HepG2 (cell line): ENCODE measurements around the gene TRAIP.

Source experiments
- ATF1 ChIP-seq: IDR thresholded peaks from 2 replicates; pipeline ENCODE4 v1.6.1; 2016; ENCODE audit warnings: mild to moderate bottlenecking, control low read depth
- BRCA1 ChIP-seq: sonication (generic); formaldehyde crosslinking; IDR thresholded peaks from 2 replicates; pipeline ENCODE4 v1.4.0; 2020; ENCODE audit warnings: missing genetic modification reagents
- FOXP1 ChIP-seq, 2 experiments: fragments of 450-650 bp in 1 of 2; IDR thresholded peaks; 2 replicates each; pipeline ENCODE4 v1.6.1; 2017 to 2018; ENCODE audit warnings: antibody characterized with exemption in 1 of 2
- KLF16 ChIP-seq, 2 experiments: sonication (generic) in 1 of 2; formaldehyde crosslinking in 1 of 2; IDR thresholded peaks; 2 replicates each; pipeline versions ENCODE4 v1.6.1 to v1.8.0; 2016 to 2023; ENCODE audit warnings: missing genetic modification reagents in 2 of 2, missing compliant biosample characterization in 1 of 2
- POLR2A ChIP-seq, 2 experiments: IDR thresholded peaks; 2 replicates each; pipeline ENCODE4 v1.6.1; 2011; ENCODE audit warnings: low read depth in 2 of 2, low read length in 2 of 2, mild to moderate bottlenecking in 1 of 2, moderate library complexity in 1 of 2; ENCODE audit not compliant: insufficient read depth in 1 of 2
- RBM39 ChIP-seq: fragments of 200-400 bp; formaldehyde crosslinking; IDR thresholded peaks from one replicate; pipeline ENCODE4 v1.6.1; 2018; ENCODE audit warnings: antibody characterized with exemption, mild to moderate bottlenecking, low read depth, low read length; ENCODE audit not compliant: poor library complexity, severe bottlenecking
- SCMH1 ChIP-seq: sonication (generic); formaldehyde crosslinking; IDR thresholded peaks from 2 replicates; pipeline ENCODE4 v1.9.0; 2021; ENCODE audit warnings: missing genetic modification reagents, mild to moderate bottlenecking, borderline replicate concordance
- SPEN ChIP-seq: sonication (generic); formaldehyde crosslinking; IDR thresholded peaks from 2 replicates; pipeline ENCODE4 v1.5.1; 2020; ENCODE audit warnings: low read depth, mild to moderate bottlenecking, missing genetic modification reagents
- ZNF501 ChIP-seq: sonication (generic); formaldehyde crosslinking; IDR thresholded peaks from 2 replicates; pipeline ENCODE4 v1.5.1; 2020; ENCODE audit warnings: mild to moderate bottlenecking, moderate library complexity, missing genetic modification reagents
- ZNF567 ChIP-seq: sonication (generic); formaldehyde crosslinking; IDR thresholded peaks from 2 replicates; pipeline ENCODE4 v1.8.1; 2023; ENCODE audit warnings: mild to moderate bottlenecking, missing genetic modification reagents, borderline replicate concordance
- ZNF790 ChIP-seq: sonication (generic); formaldehyde crosslinking; IDR thresholded peaks from 2 replicates; pipeline ENCODE4 v1.8.0; 2022; ENCODE audit warnings: missing genetic modification reagents, mild to moderate bottlenecking, borderline replicate concordance
- TF ChIP-seq, protein P1 (sequence below): sonication (generic); formaldehyde crosslinking; IDR thresholded peaks from 2 replicates; pipeline ENCODE4 v1.5.0; 2020; ENCODE audit warnings: mild to moderate bottlenecking, missing genetic modification reagents, moderate library complexity
- TF ChIP-seq, protein P2 (sequence below): sonication (generic); formaldehyde crosslinking; IDR thresholded peaks from 2 replicates; pipeline ENCODE4 v1.4.0; 2020; ENCODE audit warnings: missing genetic modification reagents

DNA sequence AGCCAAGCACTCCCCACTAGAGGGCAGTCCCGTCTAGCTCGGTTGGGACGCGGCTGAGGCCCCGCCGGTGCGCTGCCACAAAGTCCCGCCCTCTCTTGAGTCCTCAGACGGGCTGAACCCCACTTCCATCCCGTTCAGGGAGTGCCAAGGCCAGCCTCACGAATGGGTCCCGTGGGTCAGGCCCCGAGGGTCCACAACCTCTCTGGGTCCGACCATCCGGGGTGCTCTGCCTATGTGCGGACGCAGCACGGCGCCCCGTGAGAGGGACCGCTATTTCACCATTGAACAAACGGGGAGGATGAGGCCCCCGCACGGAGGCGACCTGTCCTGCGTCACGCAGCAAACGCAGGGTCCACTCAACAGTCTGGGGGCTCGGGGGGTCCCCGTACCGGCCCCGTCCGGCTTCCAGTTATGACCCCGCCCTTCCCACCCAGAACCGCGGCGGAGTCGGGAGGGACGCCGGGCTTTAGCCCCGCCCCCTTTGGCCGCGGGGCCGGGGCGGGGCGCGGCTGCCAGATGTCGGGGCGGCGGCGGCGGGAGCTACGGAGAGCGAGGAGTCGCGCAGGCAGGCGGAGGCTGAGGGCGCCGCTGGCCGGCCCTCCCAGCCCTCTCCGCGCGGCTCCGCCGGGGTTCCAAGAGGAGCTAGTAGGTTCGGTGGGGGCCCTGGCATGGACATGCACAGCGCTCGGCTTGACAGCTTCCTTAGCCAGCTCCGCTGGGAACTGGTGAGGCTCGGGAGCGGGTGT lies 53.5 kb downstream of the TRAIP start, which contains the start of gene INKA1:
- TF ChIP-seq ATF1 (CRISPR knock-in tag): no peak
- TF ChIP-seq RBM39: no peak
- TF ChIP-seq FOXP1 (IDR thresholded peaks at IDR 0.05): no peak
- no peak for TF ChIP-seq FOXP1 (CRISPR knock-in tag; IDR thresholded peaks at IDR 0.05)
- no peak for TF ChIP-seq KLF16 (CRISPR knock-in tag; IDR thresholded peaks at IDR 0.05)
- TF ChIP-seq SCMH1 (CRISPR knock-in tag): no peak
- TF ChIP-seq POLR2A (IDR thresholded peaks at IDR 0.05; ENCODE audit: insufficient read depth in 1 of 2, low read depth in 2 of 2, low read length in 2 of 2): no peak
- peak; percentile 39; the same call in 1 of the 2 replicates for TF ChIP-seq ZNF567 (CRISPR knock-in tag)
- TF ChIP-seq ZNF790 (CRISPR knock-in tag): no peak
- TF ChIP-seq ZNF501 (CRISPR knock-in tag): peak; percentile 82
- TF ChIP-seq, protein P1, sequence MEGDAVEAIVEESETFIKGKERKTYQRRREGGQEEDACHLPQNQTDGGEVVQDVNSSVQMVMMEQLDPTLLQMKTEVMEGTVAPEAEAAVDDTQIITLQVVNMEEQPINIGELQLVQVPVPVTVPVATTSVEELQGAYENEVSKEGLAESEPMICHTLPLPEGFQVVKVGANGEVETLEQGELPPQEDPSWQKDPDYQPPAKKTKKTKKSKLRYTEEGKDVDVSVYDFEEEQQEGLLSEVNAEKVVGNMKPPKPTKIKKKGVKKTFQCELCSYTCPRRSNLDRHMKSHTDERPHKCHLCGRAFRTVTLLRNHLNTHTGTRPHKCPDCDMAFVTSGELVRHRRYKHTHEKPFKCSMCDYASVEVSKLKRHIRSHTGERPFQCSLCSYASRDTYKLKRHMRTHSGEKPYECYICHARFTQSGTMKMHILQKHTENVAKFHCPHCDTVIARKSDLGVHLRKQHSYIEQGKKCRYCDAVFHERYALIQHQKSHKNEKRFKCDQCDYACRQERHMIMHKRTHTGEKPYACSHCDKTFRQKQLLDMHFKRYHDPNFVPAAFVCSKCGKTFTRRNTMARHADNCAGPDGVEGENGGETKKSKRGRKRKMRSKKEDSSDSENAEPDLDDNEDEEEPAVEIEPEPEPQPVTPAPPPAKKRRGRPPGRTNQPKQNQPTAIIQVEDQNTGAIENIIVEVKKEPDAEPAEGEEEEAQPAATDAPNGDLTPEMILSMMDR (CRISPR knock-in tag): peak; percentile 100
- TF ChIP-seq, protein P2, sequence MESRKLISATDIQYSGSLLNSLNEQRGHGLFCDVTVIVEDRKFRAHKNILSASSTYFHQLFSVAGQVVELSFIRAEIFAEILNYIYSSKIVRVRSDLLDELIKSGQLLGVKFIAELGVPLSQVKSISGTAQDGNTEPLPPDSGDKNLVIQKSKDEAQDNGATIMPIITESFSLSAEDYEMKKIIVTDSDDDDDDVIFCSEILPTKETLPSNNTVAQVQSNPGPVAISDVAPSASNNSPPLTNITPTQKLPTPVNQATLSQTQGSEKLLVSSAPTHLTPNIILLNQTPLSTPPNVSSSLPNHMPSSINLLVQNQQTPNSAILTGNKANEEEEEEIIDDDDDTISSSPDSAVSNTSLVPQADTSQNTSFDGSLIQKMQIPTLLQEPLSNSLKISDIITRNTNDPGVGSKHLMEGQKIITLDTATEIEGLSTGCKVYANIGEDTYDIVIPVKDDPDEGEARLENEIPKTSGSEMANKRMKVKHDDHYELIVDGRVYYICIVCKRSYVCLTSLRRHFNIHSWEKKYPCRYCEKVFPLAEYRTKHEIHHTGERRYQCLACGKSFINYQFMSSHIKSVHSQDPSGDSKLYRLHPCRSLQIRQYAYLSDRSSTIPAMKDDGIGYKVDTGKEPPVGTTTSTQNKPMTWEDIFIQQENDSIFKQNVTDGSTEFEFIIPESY (CRISPR knock-in tag): peak; percentile 40; the same call in 1 of the 2 replicates
- peak; percentile 40 for TF ChIP-seq SPEN
- no peak for TF ChIP-seq BRCA1 (CRISPR knock-in tag)
